SW 1271 (cell line): ENCODE results near the gene EVC.
A peak's percentile ranks its signal among the peaks of the same experiment; 100 is the strongest.

ENCODE experiments used
- DNase-seq, 2 experiments: peaks; one replicate each; lab custom pipeline; 2025; lab: John Stamatoyannopoulos, UW

Gene EVC

GRCh38 chr4:5730993-5731990 is 20.3 kb downstream of the EVC start:
- DNase-seq: no peak

DNA sequence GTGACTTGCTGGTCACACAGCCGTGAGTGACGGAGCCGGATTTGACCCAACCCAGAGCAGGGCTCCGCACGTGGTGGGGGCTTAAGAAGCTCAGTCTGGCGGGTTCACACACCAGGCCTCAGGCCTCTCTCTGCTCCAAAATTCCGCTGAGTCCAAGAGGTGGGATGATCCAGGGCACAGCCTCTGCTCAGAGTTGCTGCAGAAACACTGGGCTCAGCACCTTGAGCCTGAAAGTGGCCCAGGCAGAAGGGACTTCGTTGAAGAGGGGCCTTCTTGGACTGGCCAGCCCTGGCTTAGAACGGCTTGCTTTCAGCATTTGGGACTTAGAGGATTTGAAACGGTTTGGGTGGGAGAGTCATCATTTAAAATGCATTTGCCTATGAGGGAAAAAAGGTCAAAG is 21.2 kb downstream of the EVC start:
- DNase-seq: no peak

GRCh38 chr4:5734853-5735252 is 23.9 kb downstream of the EVC start:
- DNase-seq: no peak

DNA sequence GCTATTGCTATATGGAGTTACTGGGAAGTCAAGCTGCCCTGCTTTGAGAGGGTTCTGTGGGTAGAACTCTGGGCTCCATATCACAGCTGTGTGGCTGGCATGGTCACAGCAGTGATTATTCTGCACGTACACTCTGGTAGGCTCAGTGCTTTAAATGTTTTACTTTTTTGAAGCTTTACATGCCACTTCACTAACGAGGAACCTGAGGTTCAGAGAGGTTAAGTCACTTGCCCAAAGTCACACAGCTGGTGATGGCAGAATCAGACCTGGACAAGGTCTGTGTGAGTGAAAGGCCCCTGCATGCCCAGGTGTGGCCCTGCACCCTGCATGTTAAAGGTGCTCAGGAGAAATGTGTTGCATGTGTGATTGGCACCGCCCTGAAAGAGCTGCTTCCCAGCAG is 24.5 kb downstream of the EVC start:
- DNase-seq: no peak

- DNase-seq: no peak
Observed at GRCh38 chr4:5738061-5738460, 27.1 kb downstream of the EVC start.

DNA sequence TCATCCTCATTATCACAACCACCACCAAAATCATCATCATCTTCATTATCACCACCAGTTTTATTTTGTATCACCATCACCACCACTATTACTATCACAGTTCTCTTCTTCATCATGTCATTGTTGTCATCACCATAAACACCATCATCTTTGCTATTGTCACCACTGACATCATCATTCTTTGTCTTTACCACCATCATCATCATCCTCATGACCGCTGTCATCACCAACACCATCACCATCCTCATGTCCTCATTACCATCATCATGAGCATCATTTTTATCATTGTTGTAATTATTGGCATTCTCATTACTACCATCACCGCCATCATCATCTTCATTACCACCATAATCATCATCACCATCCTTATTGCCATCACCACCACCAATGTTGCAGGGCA is 31.4 kb downstream of the EVC start:
- DNase-seq: no peak

- DNase-seq: no peak
Observed at GRCh38 chr4:5742968-5743367, 32.0 kb downstream of the EVC start.

GRCh38 chr4:5746250-5746649 is 35.2 kb downstream of the EVC start:
- no peak for DNase-seq

DNA sequence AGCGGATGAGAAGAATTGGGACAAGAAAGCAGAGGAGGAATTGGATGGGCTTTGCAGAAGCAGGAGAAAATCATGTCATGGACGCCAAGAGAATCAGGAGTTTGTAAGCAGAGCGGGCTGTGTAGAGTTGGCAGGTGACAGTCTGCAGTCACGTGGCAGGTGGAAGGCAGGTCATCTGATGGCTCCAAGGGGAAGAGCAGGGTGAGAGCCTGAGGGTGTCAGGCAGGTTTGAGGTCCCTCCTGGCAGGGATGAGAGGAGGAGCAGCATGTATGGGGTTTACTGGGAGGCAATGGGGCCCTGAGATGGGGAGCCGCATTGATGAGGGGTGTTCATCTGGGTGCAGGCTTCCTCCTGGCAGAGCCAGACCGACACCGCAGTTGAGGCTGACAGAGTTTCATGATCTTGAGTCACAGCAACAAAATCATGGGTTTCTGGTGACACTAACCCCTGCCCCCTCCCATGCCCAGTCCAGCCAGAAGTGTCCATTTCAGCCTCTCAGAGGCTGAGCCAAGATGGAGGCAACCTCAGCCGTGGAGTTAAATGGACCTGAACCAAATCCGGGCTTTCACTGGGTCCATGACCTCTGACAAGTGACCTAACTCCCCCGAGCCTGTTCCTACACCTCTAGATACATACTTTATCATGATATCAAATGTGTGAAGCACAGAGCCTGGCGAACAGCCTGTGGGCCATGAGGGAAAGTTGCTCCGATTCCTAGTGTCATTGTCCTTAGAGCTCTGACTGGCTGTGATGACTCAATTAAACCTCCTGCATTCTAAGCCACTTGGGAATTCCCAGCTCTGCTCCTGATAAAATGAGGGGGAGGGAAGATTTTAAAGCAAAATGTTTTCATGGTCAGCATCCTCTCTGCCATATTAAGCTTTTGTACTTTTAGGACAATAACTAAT is 36.1 kb downstream of the EVC start:
- no peak for DNase-seq

GRCh38 chr4:5747738-5748375 is 36.9 kb downstream of the EVC start:
- no peak for DNase-seq

GRCh38 chr4:5749568-5749967 is 38.6 kb downstream of the EVC start:
- no peak for DNase-seq

- no peak for DNase-seq
Observed at GRCh38 chr4:5750052-5750945, 39.3 kb downstream of the EVC start.

GRCh38 chr4:5750946-5751665 is 40.1 kb downstream of the EVC start:
- no peak for DNase-seq

- DNase-seq: no peak
Observed at GRCh38 chr4:5751666-5752375, 40.8 kb downstream of the EVC start.

DNA sequence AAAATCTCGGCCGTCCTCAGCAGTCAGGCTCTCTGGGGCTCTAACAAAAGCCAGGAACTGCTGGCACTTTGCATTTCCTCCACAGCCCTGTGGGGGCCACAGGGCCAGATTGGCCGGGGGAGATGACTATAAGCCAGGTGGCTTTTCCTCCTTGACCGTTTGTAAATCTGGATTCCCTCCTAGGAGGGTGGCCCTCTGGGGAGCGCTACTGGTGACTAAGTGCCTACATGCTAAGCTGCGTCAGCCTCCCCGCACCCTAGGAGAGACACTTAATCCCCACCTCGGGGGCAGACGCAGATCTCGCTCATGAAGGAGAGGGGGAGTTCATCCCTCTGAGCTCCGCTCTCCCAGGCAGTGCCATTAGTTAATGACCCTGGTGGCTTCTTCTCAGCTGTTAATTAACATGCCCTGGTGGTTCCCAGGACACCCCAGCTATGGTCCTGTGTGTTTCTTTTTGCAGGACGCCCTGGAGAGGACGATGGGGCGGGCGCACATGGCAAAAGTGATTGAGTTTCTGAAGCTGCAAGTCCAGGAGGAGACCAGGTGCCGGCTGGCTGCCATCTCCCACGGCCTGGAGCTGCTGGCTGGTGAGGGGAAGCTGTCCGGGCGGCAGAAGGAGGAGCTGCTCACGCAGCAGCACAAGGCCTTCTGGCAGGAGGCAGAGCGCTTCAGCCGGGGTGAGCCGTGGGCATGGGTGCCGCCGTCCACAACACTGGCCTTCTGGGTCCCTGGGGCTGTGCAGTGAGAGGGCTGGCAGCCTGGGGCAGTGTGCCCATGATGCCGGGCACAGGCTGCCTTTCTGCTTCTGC is 41.6 kb downstream of the EVC start:
- no peak for DNase-seq

DNA sequence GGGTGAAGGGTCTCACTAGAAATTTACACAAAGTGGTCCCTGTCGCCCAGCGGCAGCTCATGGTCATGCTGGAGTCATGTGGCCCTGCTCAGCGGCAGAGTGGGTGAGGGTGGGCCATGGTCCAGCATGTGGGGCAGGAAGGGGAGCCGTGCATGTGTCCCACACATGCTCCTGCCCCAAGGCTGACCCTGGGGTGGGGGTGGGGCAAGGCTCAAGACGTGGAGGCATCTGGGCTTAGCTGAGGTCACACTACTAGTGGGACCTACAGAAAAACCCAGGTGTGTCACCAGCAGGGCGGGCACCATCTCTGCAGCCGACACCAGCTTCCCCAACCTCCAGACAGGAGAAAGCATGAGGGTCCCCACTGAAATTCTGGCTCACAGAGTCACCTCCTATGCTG is 42.4 kb downstream of the EVC start:
- DNase-seq: no peak

GRCh38 chr4:5753766-5754528 is 42.9 kb downstream of the EVC start:
- DNase-seq: peak; percentile 17 to 43

GRCh38 chr4:5754529-5754881 is 43.5 kb downstream of the EVC start:
- no peak for DNase-seq
